H9 (cell line): ENCODE results near the gene EPM2A. TPM values are rescaled to one million over a fixed set of nuclear protein-coding genes. Genes with fewer than 3 reads are reported as not detected.

ENCODE experiments used
- DNase-seq: peaks from one replicate; pipeline ENCODE4 v3.0.0-alpha.2; 2017
- H2AFZ ChIP-seq: one replicate; pipeline ENCODE4 v1.6.1; 2013; ENCODE audit warnings: mild to moderate bottlenecking, low read length, control low read depth, moderate library complexity
- H2AK5ac ChIP-seq: 2 replicates; pipeline ENCODE4 v1.6.1; 2013; ENCODE audit warnings: low read length, control low read depth, mixed read lengths; ENCODE audit not compliant: insufficient read length
- H2BK120ac ChIP-seq: one replicate; pipeline ENCODE4 v1.6.1; 2013; ENCODE audit warnings: low read depth, mild to moderate bottlenecking, low read length, control low read depth, inconsistent platforms; ENCODE audit not compliant: poor library complexity, severe bottlenecking
- H2BK12ac ChIP-seq: 2 replicates; pipeline ENCODE4 v1.6.1; 2013; ENCODE audit warnings: low read length, control low read depth, mixed read lengths, low read depth; ENCODE audit not compliant: insufficient read length
- H2BK15ac ChIP-seq: 2 replicates; pipeline ENCODE4 v1.6.1; 2013; ENCODE audit warnings: low read depth, low read length, control low read depth
- H2BK20ac ChIP-seq: one replicate; pipeline ENCODE4 v1.6.1; 2013; ENCODE audit warnings: low read depth, mild to moderate bottlenecking, low read length, control low read depth, inconsistent platforms; ENCODE audit not compliant: poor library complexity, severe bottlenecking
- H2BK5ac ChIP-seq: 2 replicates; pipeline ENCODE4 v1.6.1; 2013; ENCODE audit warnings: low read length, control low read depth, mixed read lengths; ENCODE audit not compliant: insufficient read length
- H3K14ac ChIP-seq: 2 replicates; pipeline ENCODE4 v1.6.1; 2013; ENCODE audit warnings: low read length, control low read depth; ENCODE audit not compliant: insufficient read depth
- H3K18ac ChIP-seq: 2 replicates; pipeline ENCODE4 v1.6.1; 2013; ENCODE audit warnings: low read depth, mild to moderate bottlenecking, mixed read lengths, low read length, control low read depth; ENCODE audit not compliant: insufficient read length
- H3K23ac ChIP-seq: 2 replicates; pipeline ENCODE4 v1.6.1; 2013; ENCODE audit warnings: low read length, control low read depth, mixed read lengths, low read depth; ENCODE audit not compliant: insufficient read length
- H3K23me2 ChIP-seq: 2 replicates; pipeline ENCODE4 v1.6.1; 2013; ENCODE audit warnings: low read depth, mild to moderate bottlenecking, mixed read lengths, low read length, control low read depth; ENCODE audit not compliant: insufficient read length, poor library complexity, severe bottlenecking
- H3K27ac ChIP-seq: 2 replicates; pipeline ENCODE4 v1.5.1; 2013; ENCODE audit warnings: low read length, control low read depth, mixed read lengths, low read depth; ENCODE audit not compliant: insufficient read length
- H3K27me3 ChIP-seq: 2 replicates; pipeline ENCODE4 v1.6.1; 2013; ENCODE audit warnings: low read length, control low read depth, inconsistent platforms; ENCODE audit not compliant: insufficient read depth
- H3K4ac ChIP-seq: 2 replicates; pipeline ENCODE4 v1.6.1; 2013; ENCODE audit warnings: low read depth, mild to moderate bottlenecking, control low read depth, inconsistent platforms, low read length, moderate library complexity
- H3K4me1 ChIP-seq: 2 replicates; pipeline ENCODE4 v1.6.1; 2013; ENCODE audit warnings: low read length, control low read depth, inconsistent platforms; ENCODE audit not compliant: insufficient read depth
- H3K4me2 ChIP-seq: 2 replicates; pipeline ENCODE4 v1.6.1; 2013; ENCODE audit warnings: low read length, control low read depth, mixed read lengths; ENCODE audit not compliant: insufficient read length, insufficient read depth
- H3K56ac ChIP-seq: 2 replicates; pipeline ENCODE4 v1.6.1; 2013; ENCODE audit warnings: low read depth, mild to moderate bottlenecking, mixed read lengths, low read length, control low read depth; ENCODE audit not compliant: insufficient read length
- H3K79me1 ChIP-seq: 2 replicates; pipeline ENCODE4 v1.6.1; 2013; ENCODE audit warnings: low read depth, mild to moderate bottlenecking, moderate library complexity, low read length, control low read depth, inconsistent platforms; ENCODE audit not compliant: insufficient read depth, poor library complexity, severe bottlenecking
- H3K79me2 ChIP-seq: 2 replicates; pipeline ENCODE4 v1.6.1; 2013; ENCODE audit warnings: low read length, control low read depth, inconsistent platforms; ENCODE audit not compliant: insufficient read depth
- H3K9ac ChIP-seq: 2 replicates; pipeline ENCODE4 v1.6.1; 2013; ENCODE audit warnings: low read length, control low read depth, mixed read lengths; ENCODE audit not compliant: insufficient read length; ENCODE audit errors: extremely low read depth
- H3K9me3 ChIP-seq: one replicate; pipeline ENCODE4 v1.6.1; 2013; ENCODE audit warnings: low read depth, low read length, inconsistent platforms; ENCODE audit not compliant: control insufficient read depth
- H3T11ph ChIP-seq: one replicate; pipeline ENCODE4 v1.6.1; 2013; ENCODE audit warnings: mild to moderate bottlenecking, low read length, control low read depth, inconsistent platforms
- H4K20me1 ChIP-seq: one replicate; pipeline ENCODE4 v1.6.1; 2013; ENCODE audit not compliant: control insufficient read depth, insufficient read length, insufficient read depth
- H4K5ac ChIP-seq: 2 replicates; pipeline ENCODE4 v1.6.1; 2013; ENCODE audit warnings: low read depth, mild to moderate bottlenecking, mixed read lengths, low read length, control low read depth; ENCODE audit not compliant: insufficient read length
- H4K8ac ChIP-seq: replicated peaks from 2 replicates; pipeline ENCODE4 v1.6.1; 2013; ENCODE audit warnings: low read length, control low read depth, mixed read lengths, low read depth; ENCODE audit not compliant: insufficient read length
- H4K91ac ChIP-seq: 2 replicates; pipeline ENCODE4 v1.6.1; 2013; ENCODE audit warnings: low read depth, mild to moderate bottlenecking, moderate library complexity, mixed read lengths, low read length, control low read depth; ENCODE audit not compliant: insufficient read length
- H3K27ac Mint-ChIP-seq, 3 experiments: 2 replicates in 2 of 3; 3 replicates in 1 of 3; pipeline ENCODE4 v1.8.0; 2020 to 2021; ENCODE audit warnings: mixed read lengths in 3 of 3, mild to moderate bottlenecking in 1 of 3, moderate library complexity in 1 of 3
- H3K27me3 Mint-ChIP-seq: 2 replicates; pipeline ENCODE4 v1.8.0; 2021; ENCODE audit warnings: low read depth, mild to moderate bottlenecking, moderate library complexity, mixed read lengths
- H3K36me3 Mint-ChIP-seq, 3 experiments: 2 replicates in 2 of 3; 3 replicates in 1 of 3; pipeline ENCODE4 v1.8.0; 2020 to 2021; ENCODE audit warnings: low read depth in 3 of 3, mixed read lengths in 3 of 3; ENCODE audit not compliant: insufficient read depth in 1 of 3
- H3K4me1 Mint-ChIP-seq, 2 experiments: 2 replicates each; pipeline ENCODE4 v1.8.0; 2020; ENCODE audit warnings: mixed read lengths in 2 of 2
- H3K4me3 Mint-ChIP-seq, 2 experiments: 2 replicates in 1 of 2; 3 replicates in 1 of 2; pipeline ENCODE4 v1.8.0; 2020 to 2021; ENCODE audit warnings: mild to moderate bottlenecking in 2 of 2, mixed read lengths in 2 of 2, moderate library complexity in 1 of 2
- H3K9me3 Mint-ChIP-seq, 2 experiments: 2 replicates in 1 of 2; 3 replicates in 1 of 2; pipeline ENCODE4 v1.8.0; 2020; ENCODE audit warnings: mild to moderate bottlenecking in 2 of 2, mixed read lengths in 2 of 2, moderate library complexity in 1 of 2
- WGBS: extraction: QIAGEN DNeasy Blood & Tissue Kit; methylation state at CpG from one replicate; pipeline ENCODE4 v1.1.7; 2013; ENCODE audit warnings: missing lambda C conversion rate, low lambda C conversion rate, mixed read lengths; ENCODE audit not compliant: insufficient read length; ENCODE audit errors: extremely low coverage; 5-methylcytosine and 5-hydroxymethylcytosine counted together
- total RNA-seq: library from RNA; stranded (reverse); gene quantifications from 2 replicates; pipeline ENCODE4 v1.2.1, GENCODE V29; 2021
- TF ChIP-seq, protein P1 (sequence below): fragments of 200-600 bp; sonication (generic); conservative IDR thresholded peaks from 3 replicates; pipeline ENCODE4 v1.8.0; 2021; ENCODE audit warnings: antibody characterized with exemption, mild to moderate bottlenecking

The EPM2A gene
- total RNA-seq, 1 experiment from 2014 or later, result 8.2 TPM

DNA sequence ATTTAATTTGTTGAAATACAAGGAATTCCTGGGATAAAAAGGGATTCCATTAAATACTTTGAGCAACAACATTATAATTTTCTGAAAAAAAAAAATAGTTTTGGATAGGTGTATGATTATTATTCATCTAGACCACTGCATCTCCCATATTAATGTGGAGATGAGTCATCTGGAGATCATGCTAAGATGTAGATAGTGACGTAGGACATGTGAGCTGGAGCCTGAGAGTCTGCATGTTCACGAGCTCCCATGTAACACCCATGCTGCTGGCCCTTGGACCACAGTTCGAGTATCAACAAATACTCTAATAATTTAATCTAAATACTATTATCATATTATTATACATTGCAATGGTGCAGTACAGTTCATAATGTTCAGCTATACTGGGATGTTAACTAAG lies 91.6 kb downstream of the EPM2A start:
- Histone ChIP-seq H3T11ph (no peak overlapping the region), H2BK15ac (no peak overlapping the region), H3K14ac (no peak overlapping the region), H3K18ac (no peak overlapping the region), H2AFZ (no peak overlapping the region), H2BK5ac (no peak overlapping the region), H3K23me2 (no peaks in the 10 kb centered on the region), H3K9me3 (no peaks in the 10 kb centered on the region), H4K8ac (no peak overlapping the region), H2BK120ac (no peak overlapping the region), H4K20me1 (no peaks in the 10 kb centered on the region), H3K4me1 (no peaks in the 10 kb centered on the region), H3K4me2 (no peak overlapping the region), H4K5ac (no peak overlapping the region), H3K23ac (no peak overlapping the region), H4K91ac (no peak overlapping the region), H3K79me2 (no peaks in the 10 kb centered on the region), H3K27me3 (no peaks in the 10 kb centered on the region), H3K79me1 (no peaks in the 10 kb centered on the region), H2AK5ac (no peak overlapping the region), H2BK20ac (no peak overlapping the region), H3K4ac (no peak overlapping the region), H3K9ac (no peak overlapping the region), H3K56ac (no peak overlapping the region), H2BK12ac (no peak overlapping the region), H3K27ac (no peak overlapping the region)
- Mint-ChIP-seq H3K4me1 (peaks cover 0 to 2% of the 10 kb centered on the region in 2 experiments; a peak in 1 of 4 replicates), H3K9me3 (no peaks in the 10 kb centered on the region), H3K27me3 (no peaks in the 10 kb centered on the region), H3K27ac (no peak overlapping the region), H3K36me3 (no peaks in the 10 kb centered on the region), H3K4me3 (no peak overlapping the region)
- TF ChIP-seq, protein P1, sequence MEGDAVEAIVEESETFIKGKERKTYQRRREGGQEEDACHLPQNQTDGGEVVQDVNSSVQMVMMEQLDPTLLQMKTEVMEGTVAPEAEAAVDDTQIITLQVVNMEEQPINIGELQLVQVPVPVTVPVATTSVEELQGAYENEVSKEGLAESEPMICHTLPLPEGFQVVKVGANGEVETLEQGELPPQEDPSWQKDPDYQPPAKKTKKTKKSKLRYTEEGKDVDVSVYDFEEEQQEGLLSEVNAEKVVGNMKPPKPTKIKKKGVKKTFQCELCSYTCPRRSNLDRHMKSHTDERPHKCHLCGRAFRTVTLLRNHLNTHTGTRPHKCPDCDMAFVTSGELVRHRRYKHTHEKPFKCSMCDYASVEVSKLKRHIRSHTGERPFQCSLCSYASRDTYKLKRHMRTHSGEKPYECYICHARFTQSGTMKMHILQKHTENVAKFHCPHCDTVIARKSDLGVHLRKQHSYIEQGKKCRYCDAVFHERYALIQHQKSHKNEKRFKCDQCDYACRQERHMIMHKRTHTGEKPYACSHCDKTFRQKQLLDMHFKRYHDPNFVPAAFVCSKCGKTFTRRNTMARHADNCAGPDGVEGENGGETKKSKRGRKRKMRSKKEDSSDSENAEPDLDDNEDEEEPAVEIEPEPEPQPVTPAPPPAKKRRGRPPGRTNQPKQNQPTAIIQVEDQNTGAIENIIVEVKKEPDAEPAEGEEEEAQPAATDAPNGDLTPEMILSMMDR, result no peak
- no CpG with 5 or more reads among the region's 3 CpGs for whole genome bisulfite sequencing
- DNase-seq, result no peak
